Stomach (tissue), 9 donors: ENCODE results near the gene PKD2. TPM values are rescaled to one million over a fixed set of nuclear protein-coding genes. Genes with fewer than 3 reads are reported as not detected.

Source experiments
- DNase-seq, 2 donors: peaks; one replicate each; pipeline versions ENCODE4 v3.0.0 to v3.0.0-alpha.2; 2013 to 2019
- H3K27ac ChIP-seq, 5 donors: fragments of 200-600 bp in 4 of 5; sonication (generic) in 4 of 5; one replicate each; pipeline ENCODE4 v1.5.1; 2013 to 2019; ENCODE audit warnings: mild to moderate bottlenecking in 1 of 5, moderate library complexity in 1 of 5
- H3K27me3 ChIP-seq, 3 donors: fragments of 200-600 bp; sonication (generic); one replicate each; pipeline ENCODE4 v1.5.1; 2017 to 2019; ENCODE audit warnings: mixed run types in 1 of 3
- H3K36me3 ChIP-seq, 4 donors: fragments of 200-600 bp; sonication (generic); 1 replicate in 3 of 4; 2 replicates in 1 of 4; pipeline ENCODE4 v1.5.1; 2016 to 2019
- H3K4me1 ChIP-seq, 4 donors: fragments of 200-600 bp; sonication (generic); one replicate each; pipeline ENCODE4 v1.5.1; 2016 to 2019
- H3K4me3 ChIP-seq, 4 donors: fragments of 200-600 bp; sonication (generic) in 3 of 4; one replicate each; pipeline ENCODE4 v1.5.1; 2016 to 2019; ENCODE audit warnings: mild to moderate bottlenecking in 1 of 4
- H3K9me3 ChIP-seq, 4 donors: fragments of 200-600 bp; sonication (generic); one replicate each; pipeline ENCODE4 v1.5.1; 2016 to 2019
- CTCF ChIP-seq, 7 experiments: fragments of 450-650 bp in 4 of 7; fragments of 200-600 bp in 3 of 7; sonication (generic) in 3 of 7; IDR thresholded peaks; one replicate each; pipeline ENCODE4 v1.5.1; 2016 to 2019; ENCODE audit warnings: antibody characterized with exemption in 7 of 7, control low read depth in 2 of 7, mild to moderate bottlenecking in 1 of 7
- EP300 ChIP-seq: sonication (generic); formaldehyde crosslinking; IDR thresholded peaks from one replicate; pipeline ENCODE4 v1.6.1; 2017; ENCODE audit warnings: antibody characterized with exemption
- POLR2A ChIP-seq, 4 donors: fragments of 450-650 bp; IDR thresholded peaks; one replicate each; pipeline ENCODE4 v1.6.1; 2016; ENCODE audit warnings: antibody characterized with exemption in 4 of 4, control low read depth in 2 of 4, mild to moderate bottlenecking in 1 of 4, moderate library complexity in 1 of 4
- POLR2AphosphoS5 ChIP-seq, 3 donors: sonication (generic); formaldehyde crosslinking; IDR thresholded peaks; one replicate each; pipeline ENCODE4 v1.6.1; 2016; ENCODE audit warnings: antibody characterized with exemption in 3 of 3
- WGBS, 5 donors: extraction: QIAGEN DNeasy Blood & Tissue Kit in 3 of 5; methylation state at CpG; one replicate each; pipeline versions ENCODE4 v1.1.5 to v1.1.7; 2013 to 2018; 5-methylcytosine and 5-hydroxymethylcytosine counted together
- intact Hi-C: fragments of 100-400 bp; cut with DNase I; formaldehyde crosslinking; loops from one replicate; pipeline ENCODE4 v1.15.1; 2023; ENCODE audit warnings: low total_unique reads
- polyA plus RNA-seq, 3 donors: library from polyadenylated mRNA; stranded (reverse); fragments of 200-250 nt; gene quantifications; one replicate each; pipeline ENCODE4 v1.2.3, GENCODE V29; 2013
- total RNA-seq, 5 donors: library from RNA; depleted of rRNA; stranded (reverse); fragments of >200 nt; gene quantifications; one replicate each; pipeline versions ENCODE4 v1.1.0 to v1.2.3, GENCODE V29; 2014 to 2016
- donor health status: healthy with polysubstance abuse.
- donor health status: Bipolar disorder and iron deficiency.
- donor health status: healthy.

PKD2 gene
- total and polyA plus RNA-seq, 8 donors, result 4.0 to 209 (median 32.7) TPM

DNA sequence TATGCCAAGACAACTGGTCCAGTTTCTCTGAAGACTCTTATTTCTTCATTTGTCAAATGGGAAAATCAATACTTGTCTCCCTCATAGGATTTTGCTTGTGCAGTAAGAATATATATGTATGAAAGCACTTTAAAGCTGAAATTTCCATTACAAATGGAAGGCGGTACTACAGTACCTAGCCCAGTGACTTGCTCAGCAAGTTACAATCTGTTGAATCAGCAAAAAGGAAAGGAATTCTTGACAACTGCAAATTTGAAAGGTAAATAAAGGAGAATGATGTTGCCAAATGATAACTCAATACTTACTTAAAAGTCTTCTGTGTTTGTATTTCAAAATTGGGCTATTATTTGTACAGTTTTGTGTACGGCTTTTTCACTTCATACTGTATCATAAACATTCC is 71.1 kb downstream of the PKD2 start:
- no peaks in the 10 kb centered on the region for H3K9me3 ChIP-seq
- no peaks in the 10 kb centered on the region for H3K27me3 ChIP-seq
- H3K4me1 ChIP-seq, result no peaks in the 10 kb centered on the region
- no peak for TF ChIP-seq POLR2AphosphoS5 (IDR thresholded peaks at IDR 0.05)
- no peak for TF ChIP-seq CTCF (IDR thresholded peaks at IDR 0.05)
- TF ChIP-seq POLR2A (IDR thresholded peaks at IDR 0.05), result no peak
- TF ChIP-seq EP300, result no peak
- H3K4me3 ChIP-seq, result no peak overlapping the region
- H3K27ac ChIP-seq, result no peak overlapping the region
- DNase-seq, result no peak
- intact Hi-C loops, result no loop called here
- H3K36me3 ChIP-seq, result peaks cover 12 to 48% (median 41%) of the 10 kb centered on the region in 4 donors
- WGBS, 5 donors, result 61 to 88% (median 79%) methylated on average over 2 of the region's 2 CpGs

DNA sequence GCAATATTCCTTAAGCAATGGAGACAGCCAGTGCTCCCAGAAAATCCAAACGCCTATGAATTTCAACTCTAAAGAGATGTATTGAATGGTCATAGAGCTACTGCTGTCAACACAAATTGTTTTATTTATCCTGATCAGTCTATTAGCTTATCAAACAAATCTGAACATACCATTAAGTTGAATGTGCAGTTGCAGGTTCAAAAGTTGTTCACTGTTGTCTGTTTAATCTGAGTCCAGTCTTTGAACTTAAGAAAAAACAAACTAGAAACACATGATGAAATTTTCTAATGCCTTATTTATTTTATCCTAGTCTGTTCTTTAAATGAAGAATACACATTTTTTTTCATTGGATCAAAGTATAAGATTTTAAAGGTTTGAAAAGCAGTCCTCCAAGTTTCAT is 73.2 kb downstream of the PKD2 start:
- WGBS, 5 donors, result 82 to 95% (median 86%) methylated on average over 1 of the region's 1 CpG
- no peaks in the 10 kb centered on the region for H3K27me3 ChIP-seq
- H3K4me1 ChIP-seq, result no peaks in the 10 kb centered on the region
- H3K4me3 ChIP-seq, result no peak overlapping the region
- DNase-seq, result no peak
- TF ChIP-seq CTCF (IDR thresholded peaks at IDR 0.05) (no peak), POLR2A (IDR thresholded peaks at IDR 0.05) (no peak), EP300 (no peak), POLR2AphosphoS5 (IDR thresholded peaks at IDR 0.05) (no peak)
- peaks cover under 1 to 28% (median 21%) of the 10 kb centered on the region in 4 donors for H3K36me3 ChIP-seq
- intact Hi-C loops, result no loop called here
- no peaks in the 10 kb centered on the region for H3K9me3 ChIP-seq
- no peak overlapping the region for H3K27ac ChIP-seq

GRCh38 chr4:88087004-88087403 is 79.6 kb downstream of the PKD2 start:
- H3K4me1 ChIP-seq, result no peaks in the 10 kb centered on the region
- DNase-seq, result no peak
- 87 to 100% (median 94%) methylated on average over 1 of the region's 1 CpG for WGBS, 5 donors
- intact Hi-C loops, result no loop called here
- no peak overlapping the region for H3K27ac ChIP-seq
- H3K4me3 ChIP-seq, result no peak overlapping the region
- H3K27me3 ChIP-seq, result no peaks in the 10 kb centered on the region
- no peaks in the 10 kb centered on the region for H3K36me3 ChIP-seq
- TF ChIP-seq POLR2A (IDR thresholded peaks at IDR 0.05) (no peak), POLR2AphosphoS5 (IDR thresholded peaks at IDR 0.05) (no peak), CTCF (IDR thresholded peaks at IDR 0.05) (no peak), EP300 (no peak)
- H3K9me3 ChIP-seq, result no peaks in the 10 kb centered on the region

- Histone ChIP-seq H3K27ac (no peak overlapping the region), H3K4me3 (no peak overlapping the region), H3K27me3 (no peaks in the 10 kb centered on the region), H3K9me3 (no peaks in the 10 kb centered on the region), H3K36me3 (no peaks in the 10 kb centered on the region), H3K4me1 (no peaks in the 10 kb centered on the region)
- TF ChIP-seq POLR2AphosphoS5 (IDR thresholded peaks at IDR 0.05), result no peak
- no peak for TF ChIP-seq POLR2A (IDR thresholded peaks at IDR 0.05)
- DNase-seq, result no peak
- intact Hi-C loops, result no loop called here
Measured at GRCh38 chr4:88090898-88091297, 83.5 kb downstream of the PKD2 start.

DNA sequence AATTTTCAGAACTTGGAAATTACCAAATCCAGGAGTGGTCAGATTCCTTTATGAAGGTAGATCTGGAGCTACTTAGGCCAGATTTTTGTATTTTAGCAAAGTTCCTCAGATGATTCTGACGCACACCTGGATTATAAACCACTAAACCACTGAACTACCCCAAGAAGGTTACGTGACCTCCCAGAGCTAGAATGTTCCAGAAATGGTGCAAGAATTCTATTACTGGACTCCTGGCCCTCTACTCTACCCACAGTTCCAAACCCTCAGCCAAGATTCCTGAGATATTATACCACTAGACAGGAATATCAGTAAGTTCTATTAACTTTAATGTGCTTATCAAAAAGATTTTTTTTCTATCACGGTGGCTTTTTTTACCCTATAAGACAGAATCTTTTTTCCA is 83.9 kb downstream of the PKD2 start:
- 77 to 88% (median 83%) methylated on average over 3 of the region's 3 CpGs for WGBS, 5 donors
- TF ChIP-seq EP300 (no peak), CTCF (IDR thresholded peaks at IDR 0.05) (no peak), POLR2AphosphoS5 (IDR thresholded peaks at IDR 0.05) (no peak), POLR2A (IDR thresholded peaks at IDR 0.05) (no peak)
- no peak for DNase-seq

More for the DNA sequence above, 83.9 kb downstream of the PKD2 start:
- Histone ChIP-seq H3K36me3 (no peaks in the 10 kb centered on the region), H3K4me1 (no peaks in the 10 kb centered on the region), H3K27me3 (no peaks in the 10 kb centered on the region), H3K27ac (no peak overlapping the region), H3K4me3 (no peak overlapping the region), H3K9me3 (no peaks in the 10 kb centered on the region)
- intact Hi-C loops, result no loop called here
